Uterus (tissue), 4 donors: ENCODE data around the gene NBEA. TPM values are rescaled to one million over a fixed set of nuclear protein-coding genes. Genes with fewer than 3 reads are reported as not detected.

Experiments
- DNase-seq, 2 donors: peaks; one replicate each; pipeline ENCODE4 v3.0.0-alpha.2; 2019 to 2020
- H3K27ac ChIP-seq, 2 donors: fragments of 200-600 bp; sonication (generic); 1 replicate in 1 of 2; 2 replicates in 1 of 2; pipeline ENCODE4 v1.5.1; 2016 to 2018
- H3K27me3 ChIP-seq, 2 donors: fragments of 200-600 bp; sonication (generic); one replicate each; pipeline ENCODE4 v1.5.1; 2018 to 2019; ENCODE audit warnings: control low read depth in 1 of 2
- H3K36me3 ChIP-seq, 2 donors: fragments of 200-600 bp; sonication (generic); one replicate each; pipeline ENCODE4 v1.5.1; 2019; ENCODE audit warnings: control low read depth in 1 of 2
- H3K4me1 ChIP-seq, 2 donors: fragments of 200-600 bp; sonication (generic); one replicate each; pipeline ENCODE4 v1.5.1; 2018 to 2019; ENCODE audit warnings: control low read depth in 1 of 2
- H3K4me3 ChIP-seq, 2 donors: fragments of 200-600 bp; sonication (generic); 1 replicate in 1 of 2; 2 replicates in 1 of 2; pipeline ENCODE4 v1.5.1; 2018 to 2019; ENCODE audit warnings: mild to moderate bottlenecking in 1 of 2
- H3K9me3 ChIP-seq, 2 donors: fragments of 200-600 bp; sonication (generic); one replicate each; pipeline ENCODE4 v1.5.1; 2019; ENCODE audit warnings: control low read depth in 1 of 2
- POLR2A ChIP-seq, 2 donors: fragments of 450-650 bp; IDR thresholded peaks; one replicate each; pipeline ENCODE4 v1.6.1; 2016; ENCODE audit warnings: antibody characterized with exemption in 2 of 2, mild to moderate bottlenecking in 1 of 2, moderate library complexity in 1 of 2
- intact Hi-C: fragments of 100-400 bp; cut with DNase I; formaldehyde crosslinking; loops from one replicate; pipeline ENCODE4 v1.15.1; 2023; ENCODE audit warnings: low total_unique reads
- small RNA-seq: library from RNA; depleted of rRNA; stranded (forward); fragments of <200 nt; gene quantifications from one replicate; pipeline ENCODE3, GENCODE V24; 2016
- total RNA-seq, 4 donors: library from RNA; depleted of rRNA in 3 of 4; stranded (reverse); fragments of >200 nt in 3 of 4; gene quantifications; one replicate each; pipeline versions ENCODE4 v1.1.0 to v1.2.4, GENCODE V29; 2014 to 2023
- TF ChIP-seq, protein P1 (sequence below), 4 experiments: fragments of 200-600 bp in 2 of 4; fragments of 450-650 bp in 2 of 4; sonication (generic) in 2 of 4; IDR thresholded peaks; one replicate each; pipeline ENCODE4 v1.5.1; 2016 to 2019; ENCODE audit warnings: antibody characterized with exemption in 4 of 4, mild to moderate bottlenecking in 2 of 4, moderate library complexity in 1 of 4
- donor health status: DM: yes; HTN: yes; CAD: no.

The NBEA gene
- total RNA-seq, 4 donors from 2014 or later, result 15.6 to 58.1 (median 37.3) TPM

DNA sequence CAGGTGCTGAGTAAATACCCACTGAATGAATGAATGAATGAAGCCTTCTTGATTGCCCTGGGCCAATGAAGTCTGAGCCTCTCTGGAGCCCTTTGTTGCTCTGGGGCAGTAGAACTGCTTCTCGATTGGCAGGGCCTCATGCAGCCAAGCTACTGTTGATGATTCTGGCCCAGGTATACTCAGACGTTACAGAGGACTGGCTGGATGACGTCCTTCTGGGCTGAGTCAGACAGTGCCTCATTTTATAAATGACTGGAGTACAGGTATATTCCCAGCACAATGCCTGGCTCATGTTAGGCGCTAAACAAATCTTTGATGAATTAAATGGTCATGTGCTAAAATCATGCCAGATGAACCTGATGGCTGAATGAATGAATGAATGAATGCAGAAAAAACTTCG, 778.2 kb downstream of the NBEA start:
- H3K27ac ChIP-seq, result no peak overlapping the region
- no peaks in the 10 kb centered on the region for H3K27me3 ChIP-seq
- intact Hi-C loops, result no loop called here
- no peaks in the 10 kb centered on the region for H3K9me3 ChIP-seq
- TF ChIP-seq POLR2A (IDR thresholded peaks at IDR 0.05), result no peak
- TF ChIP-seq, protein P1, sequence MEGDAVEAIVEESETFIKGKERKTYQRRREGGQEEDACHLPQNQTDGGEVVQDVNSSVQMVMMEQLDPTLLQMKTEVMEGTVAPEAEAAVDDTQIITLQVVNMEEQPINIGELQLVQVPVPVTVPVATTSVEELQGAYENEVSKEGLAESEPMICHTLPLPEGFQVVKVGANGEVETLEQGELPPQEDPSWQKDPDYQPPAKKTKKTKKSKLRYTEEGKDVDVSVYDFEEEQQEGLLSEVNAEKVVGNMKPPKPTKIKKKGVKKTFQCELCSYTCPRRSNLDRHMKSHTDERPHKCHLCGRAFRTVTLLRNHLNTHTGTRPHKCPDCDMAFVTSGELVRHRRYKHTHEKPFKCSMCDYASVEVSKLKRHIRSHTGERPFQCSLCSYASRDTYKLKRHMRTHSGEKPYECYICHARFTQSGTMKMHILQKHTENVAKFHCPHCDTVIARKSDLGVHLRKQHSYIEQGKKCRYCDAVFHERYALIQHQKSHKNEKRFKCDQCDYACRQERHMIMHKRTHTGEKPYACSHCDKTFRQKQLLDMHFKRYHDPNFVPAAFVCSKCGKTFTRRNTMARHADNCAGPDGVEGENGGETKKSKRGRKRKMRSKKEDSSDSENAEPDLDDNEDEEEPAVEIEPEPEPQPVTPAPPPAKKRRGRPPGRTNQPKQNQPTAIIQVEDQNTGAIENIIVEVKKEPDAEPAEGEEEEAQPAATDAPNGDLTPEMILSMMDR (IDR thresholded peaks at IDR 0.05), result no peak
- no peak for DNase-seq
- no peaks in the 10 kb centered on the region for H3K36me3 ChIP-seq
- no peaks in the 10 kb centered on the region for H3K4me1 ChIP-seq
- no peak overlapping the region for H3K4me3 ChIP-seq

DNA sequence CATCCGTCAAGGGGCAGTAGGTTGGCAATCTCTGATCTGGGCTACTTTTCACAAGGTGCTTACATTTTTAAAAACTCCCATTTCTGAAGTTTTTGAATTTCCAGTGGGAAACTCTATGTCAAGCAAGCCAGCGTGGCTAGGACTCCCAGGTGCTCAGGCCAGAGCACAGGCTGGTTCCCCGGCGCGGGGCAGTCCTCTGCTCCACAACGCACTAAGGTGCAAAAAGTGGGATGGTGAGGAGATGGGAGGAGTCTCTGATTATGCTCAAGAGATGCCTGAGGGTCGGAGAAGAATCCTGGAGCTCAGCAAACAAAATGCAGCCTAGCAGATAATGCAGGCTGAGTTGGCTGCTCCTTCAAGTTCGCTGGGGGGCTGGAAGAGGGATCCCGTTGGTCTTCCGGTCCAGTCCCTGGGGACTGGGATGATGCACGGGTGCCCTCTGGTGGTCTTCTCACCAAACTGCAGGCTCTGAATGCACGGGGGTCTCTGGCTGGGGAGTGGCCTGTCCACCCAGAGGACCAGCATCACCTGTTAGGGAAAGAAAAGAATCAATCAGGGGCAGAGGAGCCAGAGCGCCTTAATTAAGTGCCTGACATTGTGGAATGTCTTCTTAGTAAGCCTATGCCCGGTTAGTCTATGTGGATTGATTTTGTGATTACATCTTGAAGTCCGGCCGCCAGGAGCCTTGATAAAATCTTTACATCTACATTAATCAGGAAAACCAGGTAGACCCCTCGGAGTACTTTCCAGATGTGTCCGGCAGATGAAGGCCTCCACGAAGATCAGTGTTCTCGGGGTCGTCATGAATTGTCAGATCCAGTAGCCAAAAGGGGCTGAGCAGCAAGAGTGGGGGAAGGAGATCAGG, 778.9 kb downstream of the NBEA start:
- Histone ChIP-seq H3K4me1 (no peaks in the 10 kb centered on the region), H3K4me3 (no peak overlapping the region), H3K36me3 (no peaks in the 10 kb centered on the region), H3K9me3 (no peaks in the 10 kb centered on the region), H3K27ac (peak overlapping the region; percentile 37 to 48), H3K27me3 (no peaks in the 10 kb centered on the region)
- DNase-seq, result peak; percentile 56 to 64
- intact Hi-C loops, result no loop called here
- TF ChIP-seq POLR2A (IDR thresholded peaks at IDR 0.05), result no peak
- TF ChIP-seq, protein P1 (IDR thresholded peaks at IDR 0.05), result peak; percentile 71 to 90 (median 76)

Small RNAs within 50 kb of the gene (small RNA-seq; reads per million reads assigned to genes)
- not detected for gene RF00017
